HCT116 (cell line): ENCODE results near the gene LRRC46. TPM values are rescaled to one million over a fixed set of nuclear protein-coding genes. Genes with fewer than 3 reads are reported as not detected.

Experiments used
- ATAC-seq: fragments of 200-7000 bp; cut with Tn5 transposase; 2 replicates; pipeline ENCODE4 v1.9.1; 2020; ENCODE audit warnings: mild to moderate bottlenecking, moderate library complexity
- BruUV-seq: library from RNA; stranded (reverse); fragments of 400-500 nt; replicated peaks from 2 replicates; lab custom pipeline; 2021; lab: Mats Ljungman, UMichigan
- CTCF ChIA-PET: fragments of 300-600 bp; sonication (Branson Sonifier 250); formaldehyde crosslinking; loops from one replicate; lab custom pipeline; 2021; ENCODE audit warnings: antibody characterized with exemption; lab: Charles Lee
- POLR2A ChIA-PET: fragments of 300-600, 350-600 bp; sonication (Branson Sonifier 250); formaldehyde crosslinking; loops from one replicate; lab custom pipeline; 2021; ENCODE audit warnings: antibody characterized with exemption; lab: Charles Lee
- RAD21 ChIA-PET, 2 experiments: fragments of 300-600 bp; sonication (Branson Sonifier 250); formaldehyde crosslinking; loops; one replicate each; lab custom pipeline; 2023; ENCODE audit warnings: low total read pairs in 2 of 2; ENCODE audit not compliant: uncharacterized antibody in 2 of 2, unreplicated experiment in 2 of 2, low non-redundant PET in 1 of 2; lab: Charles Lee
- DNase-seq: peaks from one replicate; pipeline ENCODE4 v3.0.0-alpha.2; 2010; ENCODE audit warnings: low read depth, low spot score
- H2AFZ ChIP-seq: fragments of 200-600 bp; shearing (Covaris generic), sonication (generic); 2 replicates; pipeline ENCODE4 v1.6.1; 2017; ENCODE audit warnings: low read depth, mixed run types, mixed read lengths, antibody characterized with exemption, low read length; ENCODE audit not compliant: poor library complexity, severe bottlenecking
- H3K27ac ChIP-seq: 2 replicates; pipeline ENCODE4 v1.5.1; 2012; ENCODE audit warnings: low read depth, low read length
- H3K27me3 ChIP-seq: fragments of 200-600 bp; sonication (generic); 2 replicates; pipeline ENCODE4 v1.6.1; 2016; ENCODE audit warnings: mixed run types, low read length, mixed read lengths; ENCODE audit not compliant: insufficient read depth
- H3K36me3 ChIP-seq, 2 experiments: fragments of 200-500 bp in 1 of 2; fragments of 200-600 bp in 1 of 2; sonication (Bioruptor generic) in 1 of 2; sonication (generic) in 1 of 2; 2 replicates each; pipeline versions ENCODE4 v1.5.1 to v1.6.1; 2014 to 2016; ENCODE audit warnings: low read length in 2 of 2, inconsistent platforms in 1 of 2, mixed read lengths in 1 of 2, mixed run types in 1 of 2; ENCODE audit not compliant: insufficient read depth in 2 of 2, control insufficient read depth in 1 of 2
- H3K4me1 ChIP-seq, 2 experiments: fragments of 200-600 bp in 1 of 2; sonication (generic) in 1 of 2; 2 replicates each; pipeline versions ENCODE4 v1.5.1 to v1.6.1; 2012 to 2017; ENCODE audit warnings: low read length in 2 of 2, inconsistent platforms in 1 of 2, mild to moderate bottlenecking in 1 of 2, mixed read lengths in 1 of 2, mixed run types in 1 of 2, moderate library complexity in 1 of 2; ENCODE audit not compliant: insufficient read depth in 2 of 2, control insufficient read depth in 1 of 2
- H3K4me2 ChIP-seq: fragments of 200-600 bp; sonication (generic); 2 replicates; pipeline ENCODE4 v1.6.1; 2017; ENCODE audit warnings: mixed run types, low read length, mixed read lengths
- H3K4me3 ChIP-seq, 2 experiments: fragments of 200-600 bp in 1 of 2; sonication (generic) in 1 of 2; replicated peaks in 1 of 2; 2 replicates each; pipeline ENCODE4 v1.5.1; 2011 to 2016; ENCODE audit warnings: low read length in 2 of 2, control low read depth in 1 of 2, low read depth in 1 of 2, mild to moderate bottlenecking in 1 of 2, mixed read lengths in 1 of 2, mixed run types in 1 of 2
- H3K79me2 ChIP-seq: fragments of 200-600 bp; sonication (generic); 2 replicates; pipeline ENCODE4 v1.6.1; 2017; ENCODE audit warnings: mild to moderate bottlenecking, mixed run types, low read length, moderate library complexity, mixed read lengths; ENCODE audit not compliant: insufficient read depth
- H3K9ac ChIP-seq: fragments of 200-600 bp; sonication (generic); 2 replicates; pipeline ENCODE4 v1.6.1; 2016; ENCODE audit warnings: low read length, mixed read lengths
- H3K9me2 ChIP-seq: fragments of 200-600 bp; sonication (generic), shearing (Covaris generic); 2 replicates; pipeline ENCODE4 v1.6.1; 2017; ENCODE audit warnings: mixed run types, mild to moderate bottlenecking, moderate library complexity; ENCODE audit not compliant: insufficient read depth
- H3K9me3 ChIP-seq, 2 experiments: fragments of 200-500 bp in 1 of 2; fragments of 200-600 bp in 1 of 2; sonication (Bioruptor generic) in 1 of 2; sonication (generic) in 1 of 2; 2 replicates each; pipeline ENCODE4 v1.6.1; 2014 to 2017; ENCODE audit warnings: low read length in 2 of 2, mixed read lengths in 2 of 2, inconsistent platforms in 1 of 2, low read depth in 1 of 2, mild to moderate bottlenecking in 1 of 2, mixed run types in 1 of 2, moderate library complexity in 1 of 2; ENCODE audit not compliant: control insufficient read depth in 1 of 2, insufficient read depth in 1 of 2
- H4K20me1 ChIP-seq: fragments of 200-600 bp; sonication (generic), shearing (Covaris generic); 2 replicates; pipeline ENCODE4 v1.6.1; 2017; ENCODE audit warnings: mixed run types, mild to moderate bottlenecking, moderate library complexity; ENCODE audit not compliant: insufficient read depth
- CBX3 ChIP-seq: IDR thresholded peaks from 2 replicates; pipeline ENCODE4 v1.6.1; 2012; ENCODE audit warnings: low read depth
- CEBPB ChIP-seq: IDR thresholded peaks from 2 replicates; pipeline ENCODE4 v1.6.1; 2012; ENCODE audit warnings: low read depth
- EGR1 ChIP-seq: IDR thresholded peaks from 2 replicates; pipeline ENCODE4 v1.6.1; 2012; ENCODE audit warnings: low read depth
- EZH2 ChIP-seq: fragments of 200-600 bp; sonication (generic); IDR thresholded peaks from 2 replicates; pipeline ENCODE4 v1.6.1; 2017; ENCODE audit warnings: antibody characterized with exemption, mixed run types
- EZH2phosphoT487 ChIP-seq: fragments of 200-600 bp; IDR thresholded peaks from 2 replicates; pipeline ENCODE4 v1.6.1; 2018; ENCODE audit warnings: antibody characterized with exemption, borderline replicate concordance
- FOSL1 ChIP-seq: IDR thresholded peaks from 2 replicates; pipeline ENCODE4 v1.6.1; 2012; ENCODE audit warnings: low read depth
- MAX ChIP-seq: IDR thresholded peaks from 2 replicates; pipeline ENCODE4 v1.6.1; 2012
- POLR2A ChIP-seq: IDR thresholded peaks from 2 replicates; pipeline ENCODE4 v1.7.0; 2011; ENCODE audit warnings: borderline replicate concordance; ENCODE audit not compliant: insufficient read depth, insufficient read length; ENCODE audit errors: extremely low read depth
- RAD21 ChIP-seq: IDR thresholded peaks from 2 replicates; pipeline ENCODE4 v1.6.1; 2012; ENCODE audit warnings: low read depth, mild to moderate bottlenecking
- REST ChIP-seq: IDR thresholded peaks from 2 replicates; pipeline ENCODE4 v1.6.1; 2012; ENCODE audit warnings: low read depth
- SIN3A ChIP-seq: IDR thresholded peaks from 2 replicates; pipeline ENCODE4 v1.6.1; 2012; ENCODE audit warnings: low read depth
- SP1 ChIP-seq: IDR thresholded peaks from 2 replicates; pipeline ENCODE4 v1.6.1; 2012; ENCODE audit warnings: low read depth
- YY1 ChIP-seq: IDR thresholded peaks from 2 replicates; pipeline ENCODE4 v1.6.1; 2011; ENCODE audit warnings: low read length, low read depth, moderate library complexity, mild to moderate bottlenecking; ENCODE audit not compliant: insufficient replicate concordance; ENCODE audit errors: extremely low read depth
- ZBTB33 ChIP-seq: IDR thresholded peaks from 2 replicates; pipeline ENCODE4 v1.6.1; 2011; ENCODE audit warnings: mild to moderate bottlenecking, low read length, moderate library complexity; ENCODE audit not compliant: insufficient replicate concordance; ENCODE audit errors: extremely low read depth
- intact Hi-C: fragments of 100-400 bp; cut with micrococcal nuclease; formaldehyde crosslinking; loops from 2 replicates; pipeline ENCODE4 v1.10.0; 2022
- total RNA-seq: library from RNA; stranded (reverse); gene quantifications from one replicate; pipeline ENCODE4 v1.2.1, GENCODE V29; 2021; ENCODE audit not compliant: unreplicated experiment

Gene LRRC46
- total RNA-seq, 1 experiment from 2014 or later: 0.76 TPM

GRCh38 chr17:47791025-47791424 lies 40.4 kb upstream of the LRRC46 start:
- ChIA-PET CTCF (no interaction called here), POLR2A (no interaction called here), RAD21 (no interaction called here)
- Histone ChIP-seq H3K27ac (no peak overlapping the region), H3K79me2 (no peaks in the 10 kb centered on the region), H3K9me3 (no peaks in the 10 kb centered on the region), H3K9me2 (no peaks in the 10 kb centered on the region), H3K4me3 (no peak overlapping the region), H3K36me3 (no peaks in the 10 kb centered on the region), H4K20me1 (no peaks in the 10 kb centered on the region), H3K4me2 (no peak overlapping the region), H3K4me1 (peaks cover 0 to 4% of the 10 kb centered on the region in 2 experiments; a peak in 1 of 4 replicates), H3K27me3 (peaks cover 63% of the 10 kb centered on the region), H2AFZ (no peak overlapping the region), H3K9ac (no peak overlapping the region)
- TF ChIP-seq REST (no peak), FOSL1 (no peak), YY1 (no peak), POLR2A (no peak), SIN3A (no peak), EGR1 (no peak), CEBPB (no peak), CBX3 (no peak), EZH2phosphoT487 (no peak), EZH2 (no peak), MAX (no peak), SP1 (no peak), ZBTB33 (no peak), RAD21 (no peak)
- ATAC-seq (no peak), DNase-seq (no peak)
- no TSS peak for BruUV-seq
- intact Hi-C loops: loop anchor here (5.0 kb wide), 1 partner anchor 39 kb away; no protein-coding TSS in a partner anchor
